ENCODE measurements around the gene JAM3. TPM values are rescaled to one million over a fixed set of nuclear protein-coding genes. Genes with fewer than 3 reads are reported as not detected.
A peak's percentile ranks its signal among the peaks of the same experiment; 100 is the strongest.

The JAM3 gene
- total RNA-seq, 2 donors from 2014 or later: 9.6 to 13.2 TPM

- ATAC-seq (no peak), DNase-seq (no peak)
- H3K27ac ChIP-seq: no peak overlapping the region
- no peaks in the 10 kb centered on the region for H3K36me3 ChIP-seq (replicated peaks in 1 of 2; ENCODE audit: insufficient read depth in 1 of 2, low read depth in 2 of 2)
- H3K9me3 ChIP-seq: no peaks in the 10 kb centered on the region
- intact Hi-C loops (cut with DNase I): no loop called here
- no peak overlapping the region for H3K4me3 ChIP-seq
- no peak for TF ChIP-seq POLR2A (IDR thresholded peaks at IDR 0.05)
- TF ChIP-seq CTCF (IDR thresholded peaks at IDR 0.05): no peak
- no peaks in the 10 kb centered on the region for H3K27me3 ChIP-seq
- H3K4me1 ChIP-seq: no peaks in the 10 kb centered on the region
Measured at GRCh38 chr11:134118006-134118405, 49.1 kb downstream of the JAM3 start.

GRCh38 chr11:134119094-134119493 is 50.2 kb downstream of the JAM3 start:
- 79 to 81% methylated on average over 3 of the region's 3 CpGs for WGBS, 2 donors

GRCh38 chr11:134120143-134120850 is 51.4 kb downstream of the JAM3 start:
- H3K27ac ChIP-seq: peak overlapping the region in 2 of 4 donors; percentile 34 to 61
- no peak for TF ChIP-seq CTCF (IDR thresholded peaks at IDR 0.05)
- TF ChIP-seq POLR2A (IDR thresholded peaks at IDR 0.05): no peak
- H3K4me3 ChIP-seq: no peak overlapping the region
- H3K36me3 ChIP-seq (replicated peaks in 1 of 2; ENCODE audit: insufficient read depth in 1 of 2, low read depth in 2 of 2): no peaks in the 10 kb centered on the region
- no peaks in the 10 kb centered on the region for H3K9me3 ChIP-seq
- intact Hi-C loops (cut with DNase I): no loop called here
- H3K27me3 ChIP-seq: no peaks in the 10 kb centered on the region
- 54 to 64% methylated on average over 13 of the region's 13 CpGs for WGBS, 2 donors
- DNase-seq: peak in 2 of 4 donors; percentile 13 to 36
- ATAC-seq: peak; percentile 39
- peaks cover 9% of the 10 kb centered on the region for H3K4me1 ChIP-seq

More at GRCh38 chr11:134119094-134119493, 50.2 kb downstream of the JAM3 start:
- Histone ChIP-seq H3K36me3 (replicated peaks in 1 of 2; ENCODE audit: insufficient read depth in 1 of 2, low read depth in 2 of 2) (no peaks in the 10 kb centered on the region), H3K27ac (no peak overlapping the region), H3K4me3 (no peak overlapping the region), H3K9me3 (no peaks in the 10 kb centered on the region), H3K4me1 (no peaks in the 10 kb centered on the region), H3K27me3 (no peaks in the 10 kb centered on the region)
- intact Hi-C loops (cut with DNase I): no loop called here
- no peak for ATAC-seq
- no peak for DNase-seq
- no peak for TF ChIP-seq POLR2A (IDR thresholded peaks at IDR 0.05)
- no peak for TF ChIP-seq CTCF (IDR thresholded peaks at IDR 0.05)

- Histone ChIP-seq H3K27ac (peak overlapping the region in 2 of 4 donors; percentile 33 to 61), H3K4me3 (no peak overlapping the region), H3K36me3 (replicated peaks in 1 of 2; ENCODE audit: insufficient read depth in 1 of 2, low read depth in 2 of 2) (no peaks in the 10 kb centered on the region), H3K9me3 (no peaks in the 10 kb centered on the region), H3K4me1 (peaks cover 10% of the 10 kb centered on the region), H3K27me3 (no peaks in the 10 kb centered on the region)
- TF ChIP-seq CTCF (IDR thresholded peaks at IDR 0.05) (no peak), POLR2A (IDR thresholded peaks at IDR 0.05) (no peak)
- ATAC-seq: no peak
- DNase-seq: no peak
- intact Hi-C loops (cut with DNase I): no loop called here
- 57 to 58% methylated on average over 9 of the region's 9 CpGs for WGBS, 2 donors
Measured at GRCh38 chr11:134120921-134121526, 52.2 kb downstream of the JAM3 start.
